GM10847 (cell line): ENCODE measurements around the gene NHSL2.

Experiments used
- POLR2A ChIP-seq: IDR thresholded peaks from 2 replicates; pipeline ENCODE4 v1.6.1; 2011; ENCODE audit not compliant: insufficient read length; ENCODE audit errors: extremely low read depth

Gene NHSL2

GRCh38 chrX:72114807-72115206, 204.2 kb downstream of the NHSL2 start:
- TF ChIP-seq POLR2A = no peak

GRCh38 chrX:72115380-72115779, 204.7 kb downstream of the NHSL2 start:
- no peak for TF ChIP-seq POLR2A

DNA sequence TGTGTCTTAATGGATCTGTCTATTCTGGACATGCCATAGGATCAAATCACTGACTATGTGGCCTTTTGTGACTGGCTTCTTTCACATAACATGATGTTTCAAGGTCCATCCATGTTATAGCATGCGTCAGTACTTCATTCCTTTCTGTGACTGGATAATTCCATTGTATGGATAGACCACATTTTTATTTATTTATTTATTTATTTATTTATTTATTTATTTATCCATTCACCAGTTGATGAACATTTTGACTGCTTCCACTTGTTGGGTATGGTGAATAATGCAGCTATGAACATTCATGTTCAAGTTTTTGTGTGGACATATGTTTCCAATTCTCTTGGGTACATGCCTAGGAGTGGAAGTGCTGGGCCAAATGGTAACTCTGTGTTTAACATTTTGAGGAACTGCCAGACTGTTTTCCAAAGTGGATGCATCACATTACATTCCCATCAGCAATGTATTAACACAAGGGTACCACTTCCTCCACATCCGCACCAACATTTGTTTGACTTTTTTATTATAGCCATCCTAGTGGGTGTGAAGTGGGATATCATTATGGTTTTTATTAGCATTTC, 207.1 kb downstream of the NHSL2 start:
- no peak for TF ChIP-seq POLR2A

GRCh38 chrX:72120837-72121236, 210.2 kb downstream of the NHSL2 start:
- TF ChIP-seq POLR2A = no peak

- TF ChIP-seq POLR2A = no peak
Observed at GRCh38 chrX:72121383-72121782, 210.7 kb downstream of the NHSL2 start.

DNA sequence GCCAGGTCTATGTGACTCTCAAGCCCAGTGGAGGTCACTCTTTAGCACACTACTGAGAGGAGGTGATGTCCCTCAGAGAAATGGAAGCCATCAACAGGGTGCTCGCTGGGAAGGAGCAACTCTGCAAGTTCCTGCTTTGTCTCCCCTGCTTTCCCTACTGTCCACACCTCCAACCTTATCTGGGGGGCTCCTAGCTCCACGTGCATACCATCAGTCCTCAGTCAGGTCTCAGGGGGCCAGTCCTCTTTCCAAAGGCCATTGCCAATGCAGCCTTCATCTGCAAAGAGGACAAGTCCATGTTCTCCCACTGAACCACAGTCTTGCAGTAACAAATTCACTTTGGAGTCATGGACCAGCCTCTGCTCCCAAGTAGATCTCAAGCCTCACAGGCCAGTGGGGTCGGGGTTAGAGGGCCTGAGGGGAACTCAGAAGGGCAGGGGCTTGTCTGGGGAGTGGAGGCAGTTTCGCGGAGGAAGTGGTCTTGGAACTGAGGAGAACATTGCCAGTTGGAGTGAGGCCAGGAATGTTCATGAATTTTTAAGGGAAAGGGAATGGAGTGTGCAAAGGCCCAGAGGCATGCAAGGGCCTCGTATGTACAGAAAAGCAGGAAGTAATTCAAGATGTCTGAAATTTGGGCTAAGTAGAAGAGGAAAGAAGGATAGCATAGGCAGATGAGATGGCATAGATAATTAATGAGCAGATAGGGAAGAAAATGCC, 212.1 kb downstream of the NHSL2 start:
- no peak for TF ChIP-seq POLR2A

GRCh38 chrX:72123471-72124185, 213.0 kb downstream of the NHSL2 start:
- TF ChIP-seq POLR2A = no peak

DNA sequence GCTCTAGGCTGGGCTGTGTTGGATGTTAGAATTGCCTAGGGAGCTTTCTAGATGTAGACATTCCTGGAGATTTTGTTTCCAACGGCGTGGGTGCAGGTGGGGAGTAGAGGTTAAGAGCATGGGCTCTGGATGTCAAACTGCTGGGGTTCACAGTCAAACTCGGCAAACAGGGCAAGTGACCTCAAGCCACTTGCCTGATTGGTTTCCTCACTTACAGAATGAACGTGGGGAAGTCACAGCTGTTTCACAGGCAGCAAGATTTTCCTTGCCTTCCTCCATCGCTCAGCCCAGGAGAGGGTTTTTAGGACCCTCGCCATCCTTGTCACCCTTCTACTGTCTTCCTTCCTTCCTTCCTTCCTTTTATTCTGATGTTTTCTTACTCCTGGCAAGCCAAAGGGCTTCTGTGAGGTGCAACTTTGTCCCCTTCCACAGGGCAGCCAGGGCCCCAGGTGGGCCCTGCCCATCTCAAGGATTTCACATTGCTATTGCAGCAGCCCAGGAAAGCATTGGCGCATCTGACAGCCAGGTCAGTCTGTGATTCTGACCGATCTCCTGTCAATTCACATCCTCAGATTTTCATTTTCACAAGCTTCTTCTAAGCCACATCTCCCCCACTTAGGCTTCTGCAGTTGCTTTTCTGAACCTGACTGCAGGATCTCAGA, 214.0 kb downstream of the NHSL2 start:
- TF ChIP-seq POLR2A = no peak

GRCh38 chrX:72125331-72126047, 214.8 kb downstream of the NHSL2 start:
- no peak for TF ChIP-seq POLR2A

GRCh38 chrX:72126048-72126415, 215.4 kb downstream of the NHSL2 start:
- no peak for TF ChIP-seq POLR2A

GRCh38 chrX:72126539-72127140, 216.0 kb downstream of the NHSL2 start:
- TF ChIP-seq POLR2A = no peak

DNA sequence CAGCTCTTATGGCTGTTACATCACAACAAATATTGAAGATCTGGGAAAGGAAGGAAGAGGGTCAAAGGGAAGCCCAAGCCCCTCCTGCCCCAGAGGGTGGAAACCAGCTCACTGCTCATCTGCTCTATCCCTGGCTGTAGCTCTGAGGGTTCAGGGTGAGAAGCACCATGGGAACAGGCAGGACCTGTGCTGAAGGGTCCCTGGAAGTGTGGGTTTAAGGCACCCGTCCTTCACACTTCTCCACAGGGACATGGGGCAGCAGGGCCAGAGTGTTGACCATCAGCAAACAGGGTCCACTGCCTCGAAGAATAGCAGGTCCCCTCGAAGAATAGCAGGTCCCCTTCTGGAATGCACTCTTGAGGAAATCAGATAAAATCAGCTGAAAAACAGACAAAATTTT, 216.7 kb downstream of the NHSL2 start:
- TF ChIP-seq POLR2A = no peak

- no peak for TF ChIP-seq POLR2A
Observed at GRCh38 chrX:72128183-72128834, 217.7 kb downstream of the NHSL2 start.

DNA sequence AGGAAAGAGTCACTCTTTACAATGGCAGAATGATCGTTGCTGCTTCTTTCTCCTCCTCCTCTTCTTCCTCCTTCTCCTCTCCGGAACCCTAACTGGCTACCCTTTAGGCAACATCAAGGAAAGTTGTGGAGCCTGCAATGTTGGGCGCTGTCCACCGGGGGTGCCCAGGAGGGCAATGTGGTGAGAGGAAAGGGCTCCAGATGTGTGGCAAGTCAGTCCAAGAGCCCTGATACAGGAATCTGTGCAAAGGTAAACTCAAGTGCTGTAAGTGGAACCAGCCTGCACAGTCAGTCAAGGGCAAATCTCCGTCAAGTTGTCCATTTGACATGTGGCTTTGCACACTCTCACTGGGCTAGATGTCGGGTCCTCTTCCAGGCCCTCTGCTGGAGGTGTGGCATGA, 218.2 kb downstream of the NHSL2 start:
- no peak for TF ChIP-seq POLR2A

- TF ChIP-seq POLR2A = no peak
Observed at GRCh38 chrX:72129661-72130060, 219.0 kb downstream of the NHSL2 start.
